K562 (cell line): ENCODE data around the gene NPNT. TPM values are rescaled to one million over a fixed set of nuclear protein-coding genes. Genes with fewer than 3 reads are reported as not detected.

Source experiments
- ATAC-seq: fragments of 200-7000 bp; cut with Tn5 transposase; 3 replicates; pipeline ENCODE4 v1.9.1; 2020; ENCODE audit warnings: moderate library complexity
- BruUV-seq: library from RNA; stranded (reverse); fragments of 400-500 nt; replicated peaks from 2 replicates; lab custom pipeline; 2021; lab: Mats Ljungman, UMichigan
- CTCF ChIA-PET: fragments of 300-600 bp; formaldehyde crosslinking; extraction: SDS; loops from one replicate; lab custom pipeline; 2021; ENCODE audit warnings: low intra/inter-chr PET ratio; lab: Yijun Ruan, JAX
- POLR2A ChIA-PET: fragments of 300-600, 350-650 bp; sonication (Branson Sonifier 250); formaldehyde crosslinking; extraction: SDS; loops from one replicate; lab custom pipeline; 2021; ENCODE audit warnings: antibody characterized with exemption, inconsistent platforms; lab: Yijun Ruan, JAX
- DNase-seq, 4 experiments: peaks; one replicate each; pipeline versions ENCODE4 v3.0.0 to v3.0.0-alpha.2; 2011 to 2018; ENCODE audit warnings: low spot score in 3 of 4, mixed read lengths in 3 of 4; ENCODE audit errors: extremely low read depth in 1 of 4
- FAIRE-seq: peaks from 2 replicates; lab custom pipeline; 2011; peaks lifted over from hg19 to GRCh38; lab: Jason Lieb, UNC
- H2AFZ ChIP-seq: 2 replicates; pipeline ENCODE4 v1.6.0; 2011; ENCODE audit warnings: low read depth, low read length, control low read depth, inconsistent platforms
- H3K27ac ChIP-seq: fragments of 200-600 bp; 3 replicates; pipeline ENCODE4 v1.8.0; 2011; ENCODE audit warnings: low read depth, mild to moderate bottlenecking, control low read depth, inconsistent platforms, low read length, moderate library complexity, mixed read lengths; ENCODE audit errors: extremely low read depth
- H3K27me3 ChIP-seq, 2 experiments: fragments of 300-600 bp in 1 of 2; 2 replicates in 1 of 2; 3 replicates in 1 of 2; pipeline versions ENCODE4 v1.6.0 to v1.8.0; 2011; ENCODE audit warnings: inconsistent platforms in 2 of 2, low read length in 2 of 2, mild to moderate bottlenecking in 1 of 2, mixed read lengths in 1 of 2, moderate library complexity in 1 of 2; ENCODE audit not compliant: control insufficient read depth in 2 of 2, insufficient read depth in 2 of 2
- H3K36me3 ChIP-seq: fragments of 300-600 bp; 3 replicates; pipeline ENCODE4 v1.8.0; 2011; ENCODE audit warnings: mild to moderate bottlenecking, low read length, inconsistent platforms; ENCODE audit not compliant: control insufficient read depth, insufficient read depth
- H3K4me1 ChIP-seq, 2 experiments: fragments of 200-600 bp in 1 of 2; replicated peaks in 1 of 2; 2 replicates in 1 of 2; 3 replicates in 1 of 2; pipeline versions ENCODE4 v1.5.1 to v1.8.0; 2011; ENCODE audit warnings: inconsistent platforms in 2 of 2, low read length in 2 of 2, mild to moderate bottlenecking in 1 of 2, mixed read lengths in 1 of 2, moderate library complexity in 1 of 2; ENCODE audit not compliant: control insufficient read depth in 2 of 2, insufficient read depth in 2 of 2
- H3K4me2 ChIP-seq: 2 replicates; pipeline ENCODE4 v1.6.1; 2011; ENCODE audit warnings: low read length, control low read depth, inconsistent platforms, mixed read lengths; ENCODE audit not compliant: insufficient read depth
- H3K4me3 ChIP-seq: fragments of 200-600 bp; sonication (generic), shearing (Covaris generic); 2 replicates; pipeline ENCODE4 v1.5.1; 2016; ENCODE audit warnings: control low read depth, inconsistent platforms
- H3K79me2 ChIP-seq: fragments of 200-600 bp; 3 replicates; pipeline ENCODE4 v1.8.0; 2011; ENCODE audit warnings: low read length, inconsistent platforms; ENCODE audit not compliant: control insufficient read depth, insufficient read depth
- H3K9ac ChIP-seq, 2 experiments: 2 replicates each; pipeline versions ENCODE4 v1.6.0 to v1.6.1; 2011; ENCODE audit warnings: low read depth in 2 of 2, low read length in 2 of 2, control low read depth in 1 of 2, inconsistent platforms in 1 of 2, mild to moderate bottlenecking in 1 of 2, mixed read lengths in 1 of 2; ENCODE audit not compliant: insufficient read depth in 1 of 2
- H3K9me1 ChIP-seq: one replicate; pipeline ENCODE4 v1.6.0; 2011; ENCODE audit warnings: inconsistent platforms, mild to moderate bottlenecking, low read length, moderate library complexity; ENCODE audit not compliant: control insufficient read depth, insufficient read depth
- H3K9me3 ChIP-seq: replicated peaks from 2 replicates; pipeline ENCODE4 v1.5.1; 2011; ENCODE audit warnings: low read depth, low read length, inconsistent platforms; ENCODE audit not compliant: control insufficient read depth, insufficient read depth
- H4K20me1 ChIP-seq: replicated peaks from 2 replicates; pipeline ENCODE4 v1.6.1; 2011; ENCODE audit warnings: low read length, inconsistent platforms, mixed read lengths; ENCODE audit not compliant: control insufficient read depth, insufficient read depth
- ELF2 ChIP-seq: fragments of 250-450 bp; sonication (Bioruptor Pico); IDR thresholded peaks from 2 replicates; pipeline ENCODE4 v1.5.0; 2021; ENCODE audit warnings: mild to moderate bottlenecking
- FOXP4 ChIP-seq: sonication (generic); formaldehyde crosslinking; IDR thresholded peaks from 2 replicates; pipeline ENCODE4 v1.8.0; 2022; ENCODE audit warnings: mild to moderate bottlenecking, missing genetic modification reagents, borderline replicate concordance
- NCOA4 ChIP-seq: fragments of 450-650 bp; IDR thresholded peaks from 2 replicates; pipeline ENCODE4 v1.6.1; 2018; ENCODE audit warnings: mild to moderate bottlenecking; ENCODE audit not compliant: partially characterized antibody
- RFX1 ChIP-seq: fragments of 450-650 bp; IDR thresholded peaks from 2 replicates; pipeline ENCODE4 v1.6.1; 2016; ENCODE audit warnings: mild to moderate bottlenecking, moderate library complexity
- RUNX1 ChIP-seq: sonication (generic); IDR thresholded peaks from 2 replicates; pipeline ENCODE4 v1.6.1; 2016; ENCODE audit warnings: antibody characterized with exemption, low read depth
- TAF7 ChIP-seq: fragments of 450-650 bp; IDR thresholded peaks from 2 replicates; pipeline ENCODE4 v1.6.1; 2016; ENCODE audit warnings: missing genetic modification characterization, missing compliant biosample characterization
- ZFP30 ChIP-seq: fragments of 250-450 bp; sonication (Bioruptor Pico); IDR thresholded peaks from 2 replicates; pipeline ENCODE4 v1.8.0; 2022; ENCODE audit warnings: moderate library complexity, mild to moderate bottlenecking, inconsistent platforms, borderline replicate concordance
- in situ Hi-C: fragments of 300-500 bp; cut with MboI; formaldehyde crosslinking; loops from 4 replicates; pipeline ENCODE4 v1.15.0; 2018; ENCODE audit warnings: inconsistent platforms, mixed read lengths
- intact Hi-C: fragments of 100-400 bp; cut with micrococcal nuclease; formaldehyde crosslinking; loops from 2 replicates; pipeline ENCODE4 v1.14.2; 2022
- polyA plus RNA-seq, 8 experiments: library from polyadenylated mRNA; depleted of rRNA in 4 of 8; stranded (reverse) in 5 of 8; unstranded in 3 of 8; fragments of >200 nt; fragmentation: Nextera tagmentation in 2 of 8; fragmentation: Illumina TruSeq in 1 of 8; extraction: Ambion mirVana in 2 of 8; extraction: Trizol in 1 of 8; gene quantifications; 2 replicates each; pipeline versions ENCODE4 v1.2.1 to v1.2.3, GENCODE V29; 2011 to 2014; ENCODE audit warnings: inconsistent platforms in 1 of 8, missing spikeins in 1 of 8
- total RNA-seq, 7 experiments: library from RNA; depleted of rRNA in 6 of 7; stranded (reverse); fragments of >200 nt in 6 of 7; fragmentation: Illumina TruSeq in 2 of 7; extraction: Trizol in 2 of 7; gene quantifications; 2 replicates each; pipeline versions ENCODE4 v1.2.1 to v1.2.3, GENCODE V29; 2011 to 2021; ENCODE audit warnings: low replicate concordance in 1 of 7
- TF ChIP-seq, protein P1 (sequence below): fragments of 450-650 bp; formaldehyde crosslinking; IDR thresholded peaks from 2 replicates; pipeline ENCODE4 v1.4.0; 2022; ENCODE audit warnings: missing genetic modification characterization

The NPNT gene
- total and polyA plus RNA-seq, 9 of the 15 experiments (the other 6 are each of a cell fraction or from before 2014, with no cell fraction given): 0.22 TPM; not detected in 8

DNA sequence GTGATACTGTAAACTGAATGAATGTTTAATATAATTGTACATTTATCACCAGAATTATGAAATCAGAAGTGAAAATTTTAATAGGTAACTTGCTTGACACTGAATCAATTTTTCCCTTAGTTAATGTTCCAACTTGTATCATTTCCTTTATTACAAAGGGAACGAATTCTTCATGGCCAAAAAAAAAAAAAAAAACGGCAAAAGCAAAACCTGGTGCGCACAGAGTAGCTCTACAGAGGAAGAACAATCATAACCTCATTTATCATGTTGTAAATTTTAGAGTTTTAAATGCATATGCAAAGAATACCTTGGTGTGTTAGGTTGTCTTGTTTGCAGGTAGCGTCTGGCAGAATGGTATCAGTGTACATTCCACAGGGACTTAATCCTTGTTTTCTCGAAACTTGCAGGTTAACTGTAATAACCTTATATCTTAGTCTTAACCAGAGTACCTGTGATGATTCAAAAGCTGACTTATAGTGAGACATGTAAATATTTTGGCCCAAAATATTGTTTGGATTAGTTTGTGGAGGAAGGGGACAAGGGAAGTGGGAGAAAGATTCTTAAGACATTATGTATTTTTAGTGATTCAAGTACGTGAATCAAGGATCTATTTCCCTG lies 70.0 kb downstream of the NPNT start (continued):
- TF ChIP-seq ZFP30 (no peak), FOXP4 (CRISPR knock-in tag) (no peak)

- FAIRE-seq (no peak), ATAC-seq (no peak), DNase-seq (no peak)
- no peak overlapping the region for H3K9ac ChIP-seq
- H3K36me3 ChIP-seq: no peaks in the 10 kb centered on the region
- H3K9me3 ChIP-seq: no peaks in the 10 kb centered on the region
- no peaks in the 10 kb centered on the region for H3K27me3 ChIP-seq
- no peak overlapping the region for H3K4me3 ChIP-seq
- ChIA-PET POLR2A (interaction anchor here (0.7 kb wide), 1 partner anchor 147 kb away, joined by 3 read pairs; no protein-coding TSS in a partner anchor), CTCF (no interaction called here)
- no TSS peak for BruUV-seq
- H4K20me1 ChIP-seq: no peaks in the 10 kb centered on the region
- TF ChIP-seq, protein P1, sequence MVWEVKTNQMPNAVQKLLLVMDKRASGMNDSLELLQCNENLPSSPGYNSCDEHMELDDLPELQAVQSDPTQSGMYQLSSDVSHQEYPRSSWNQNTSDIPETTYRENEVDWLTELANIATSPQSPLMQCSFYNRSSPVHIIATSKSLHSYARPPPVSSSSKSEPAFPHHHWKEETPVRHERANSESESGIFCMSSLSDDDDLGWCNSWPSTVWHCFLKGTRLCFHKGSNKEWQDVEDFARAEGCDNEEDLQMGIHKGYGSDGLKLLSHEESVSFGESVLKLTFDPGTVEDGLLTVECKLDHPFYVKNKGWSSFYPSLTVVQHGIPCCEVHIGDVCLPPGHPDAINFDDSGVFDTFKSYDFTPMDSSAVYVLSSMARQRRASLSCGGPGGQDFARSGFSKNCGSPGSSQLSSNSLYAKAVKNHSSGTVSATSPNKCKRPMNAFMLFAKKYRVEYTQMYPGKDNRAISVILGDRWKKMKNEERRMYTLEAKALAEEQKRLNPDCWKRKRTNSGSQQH: no peak
- no peak for TF ChIP-seq RUNX1
- TF ChIP-seq RFX1: peak; percentile 29; the same call in 1 of the 2 replicates
- TF ChIP-seq ELF2 (CRISPR knock-in tag): no peak
- TF ChIP-seq NCOA4: no peak
- TF ChIP-seq TAF7 (tag): no peak
- peaks cover 8 to 10% of the 10 kb centered on the region in 2 experiments; a peak in 3 of 5 replicates for H3K4me1 ChIP-seq
- intact Hi-C loops: no loop called here
- no peak overlapping the region for H3K27ac ChIP-seq
- H3K79me2 ChIP-seq: no peaks in the 10 kb centered on the region
- H3K4me2 ChIP-seq: no peak overlapping the region
- H2AFZ ChIP-seq: peak overlapping the region; percentile 64; the same call in 1 of the 2 replicates
- in situ Hi-C loops: no loop called here
- H3K9me1 ChIP-seq: no peaks in the 10 kb centered on the region
Measured at GRCh38 chr4:105966051-105966450, 70.8 kb downstream of the NPNT start.
